Ecto neural progenitor cell (in vitro differentiated cells): ENCODE data around the gene WNK1.
"Not testable (repeated sequence)": the region's sequence is repeated elsewhere in the genome, so short reads cannot be mapped to it uniquely, and the experiment has no call there.

Source experiments
- DNase-seq: peaks from one replicate; pipeline ENCODE4 v3.0.0-alpha.2; 2018; ENCODE audit warnings: low spot score

WNK1 gene

DNA sequence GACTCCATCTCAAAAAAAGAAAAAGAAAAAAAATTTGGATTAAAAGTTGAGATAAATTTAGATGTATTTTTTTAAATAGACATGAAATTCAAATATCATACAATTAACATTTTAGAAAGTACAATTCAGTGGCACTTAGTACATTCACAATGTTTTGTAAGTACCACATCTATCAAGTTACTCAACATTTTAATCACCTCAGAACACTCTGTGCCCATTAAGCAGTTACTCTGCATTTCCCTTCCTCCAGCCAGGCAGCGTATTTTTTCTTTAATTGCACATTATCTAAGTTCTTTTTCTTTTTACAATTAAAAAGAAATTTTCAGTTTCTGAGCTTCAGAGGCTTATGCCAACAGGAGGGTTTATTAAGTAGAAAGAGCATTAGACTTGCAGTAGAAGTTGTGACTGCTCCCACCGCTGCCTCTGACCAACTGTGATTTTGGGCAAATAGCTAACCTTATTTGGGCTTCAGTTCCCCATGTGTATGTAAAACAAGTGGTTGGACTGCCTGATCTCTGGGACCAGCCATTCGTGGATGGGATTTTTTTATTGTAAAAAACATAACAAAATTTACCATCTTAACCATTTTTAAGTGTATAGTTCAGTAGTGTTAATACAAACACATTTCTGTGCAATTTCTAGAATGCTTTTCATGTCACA lies 65.7 kb downstream of the WNK1 start:
- DNase-seq = no peak

DNA sequence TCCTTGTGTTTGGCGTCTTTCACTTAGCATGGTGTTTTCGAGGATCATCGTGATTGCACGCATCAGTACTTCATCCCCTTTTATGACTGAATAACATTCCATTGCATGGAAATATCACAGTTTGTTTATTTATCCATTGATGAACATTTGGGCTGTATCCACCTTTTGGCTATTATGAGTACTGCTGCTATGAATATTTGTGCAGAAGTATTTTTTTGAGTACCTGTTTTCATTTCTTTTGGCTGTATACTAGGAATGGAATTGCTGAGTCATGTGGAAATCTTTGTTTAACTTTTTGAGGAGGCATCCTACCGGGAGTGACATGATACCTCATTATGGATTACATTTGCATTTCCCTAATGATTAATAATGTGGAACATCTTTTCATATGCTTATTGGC lies 66.4 kb downstream of the WNK1 start:
- no peak for DNase-seq

GRCh38 chr12:820336-820735 lies 68.0 kb downstream of the WNK1 start:
- no peak for DNase-seq

GRCh38 chr12:823028-823698 lies 70.8 kb downstream of the WNK1 start:
- DNase-seq = no peak

DNA sequence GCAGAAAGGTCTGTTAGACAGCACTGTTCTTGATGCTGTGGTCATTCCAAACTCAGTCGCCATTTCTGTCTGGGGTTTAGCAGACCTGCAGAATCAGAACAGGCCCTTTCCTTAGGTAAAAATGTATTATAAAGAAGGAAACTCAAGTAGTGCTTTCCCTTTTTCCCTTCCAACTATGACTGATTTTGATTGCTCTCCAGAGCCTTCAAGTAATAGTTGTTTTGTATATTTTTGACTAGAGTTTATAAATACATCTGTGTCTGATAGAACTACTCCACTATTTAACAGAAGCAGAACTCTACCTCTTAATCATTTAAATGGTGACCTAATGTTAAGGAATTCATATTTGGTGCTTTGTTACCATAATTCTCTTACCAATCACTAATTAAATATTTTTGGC lies 74.0 kb downstream of the WNK1 start:
- no peak for DNase-seq

- no peak for DNase-seq
Measured at GRCh38 chr12:828726-829395, 76.5 kb downstream of the WNK1 start.

GRCh38 chr12:830111-830867 lies 77.9 kb downstream of the WNK1 start:
- no peak for DNase-seq

DNA sequence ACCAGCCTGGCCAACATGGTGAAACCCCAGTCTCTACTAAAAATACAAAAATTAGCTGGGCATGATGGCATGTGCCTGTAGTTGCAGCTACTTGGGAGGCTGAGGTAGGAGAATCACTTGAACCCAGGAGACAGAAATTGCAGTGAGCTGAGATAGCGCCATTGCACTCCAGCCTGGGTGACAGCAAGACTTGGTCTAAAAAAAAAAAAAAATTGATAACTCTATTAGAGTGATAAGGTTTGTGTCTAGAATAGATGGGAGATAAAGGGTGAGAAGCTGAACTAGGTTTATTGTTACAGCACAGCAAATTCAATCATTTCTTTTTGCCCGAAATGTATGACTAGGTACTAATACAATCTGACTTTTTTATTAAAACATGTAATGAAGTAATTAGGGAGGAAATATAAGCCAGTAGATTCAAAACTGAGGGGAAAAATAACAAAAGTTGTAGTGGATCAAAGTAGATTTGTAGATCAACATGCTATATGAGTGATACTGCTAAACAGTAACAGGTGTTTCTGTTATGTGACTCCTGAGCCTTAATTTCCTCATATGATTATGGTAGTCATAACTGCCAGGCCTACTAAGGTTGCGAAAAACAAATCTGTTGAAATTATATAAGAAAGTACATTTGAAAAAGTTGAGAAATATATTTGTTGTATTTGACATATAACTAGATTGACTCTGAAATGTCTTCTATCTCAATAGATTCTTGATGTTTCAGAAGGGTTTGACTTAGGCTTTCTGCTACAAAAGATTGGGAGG lies 83.6 kb downstream of the WNK1 start:
- no peak for DNase-seq

DNA sequence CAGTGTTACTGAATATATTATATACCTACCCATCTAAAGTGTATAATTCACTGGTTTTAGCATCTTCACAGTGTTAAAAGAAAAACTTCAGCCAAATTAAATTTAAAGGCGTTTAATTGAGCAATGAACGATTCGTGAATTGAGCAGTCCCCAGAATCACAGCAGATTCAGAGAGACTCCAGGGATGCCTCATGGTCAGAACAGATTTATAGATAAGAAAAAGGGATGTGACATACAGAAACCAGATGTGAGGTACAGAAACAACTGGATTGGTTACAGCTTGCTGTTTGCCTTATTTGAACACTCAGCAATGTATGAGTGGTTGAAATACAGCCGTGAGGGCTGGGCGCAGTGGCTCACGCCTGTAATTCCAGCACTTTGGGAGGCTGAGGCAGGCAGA lies 84.6 kb downstream of the WNK1 start:
- no peak for DNase-seq

DNA sequence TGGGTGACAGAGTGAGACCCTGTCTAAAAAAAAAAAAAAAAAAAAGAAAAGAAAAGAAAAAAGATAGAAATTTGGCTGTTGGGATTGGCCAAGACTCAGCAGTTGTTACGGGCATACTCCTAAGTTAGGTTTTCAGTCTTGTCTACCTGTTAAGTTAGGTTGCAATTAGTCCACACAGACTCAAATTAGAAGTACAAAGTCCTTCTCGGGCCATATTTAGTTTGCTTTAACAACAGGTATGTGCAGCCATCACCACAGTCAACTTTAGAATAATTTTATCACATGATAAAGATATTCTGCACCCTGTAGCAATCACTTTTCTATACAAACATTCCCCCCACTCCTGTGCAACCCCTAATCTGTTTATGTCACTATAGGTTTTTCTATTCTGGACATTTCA lies 85.2 kb downstream of the WNK1 start:
- DNase-seq = no peak

- no peak for DNase-seq
Measured at GRCh38 chr12:843609-844008, 91.2 kb downstream of the WNK1 start.

DNA sequence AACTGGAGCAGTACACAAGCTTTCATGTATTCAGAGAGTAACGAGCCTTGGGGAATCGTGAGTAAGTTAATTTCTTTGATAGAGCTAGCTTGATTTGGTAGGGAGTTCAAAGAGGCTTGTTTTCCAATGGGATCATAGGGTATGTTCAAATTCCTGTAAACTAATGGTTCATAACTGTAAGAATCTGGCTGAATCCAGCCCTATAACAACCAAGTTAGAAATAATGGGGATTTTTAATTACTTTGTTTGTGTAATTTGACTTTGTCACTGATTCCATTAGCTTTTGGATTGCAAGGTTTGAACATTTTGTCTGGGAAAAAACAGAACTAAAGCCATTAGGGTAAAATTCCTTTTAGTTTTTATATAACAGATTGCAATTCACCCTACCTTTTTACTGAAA lies 94.0 kb downstream of the WNK1 start:
- no peak for DNase-seq

DNA sequence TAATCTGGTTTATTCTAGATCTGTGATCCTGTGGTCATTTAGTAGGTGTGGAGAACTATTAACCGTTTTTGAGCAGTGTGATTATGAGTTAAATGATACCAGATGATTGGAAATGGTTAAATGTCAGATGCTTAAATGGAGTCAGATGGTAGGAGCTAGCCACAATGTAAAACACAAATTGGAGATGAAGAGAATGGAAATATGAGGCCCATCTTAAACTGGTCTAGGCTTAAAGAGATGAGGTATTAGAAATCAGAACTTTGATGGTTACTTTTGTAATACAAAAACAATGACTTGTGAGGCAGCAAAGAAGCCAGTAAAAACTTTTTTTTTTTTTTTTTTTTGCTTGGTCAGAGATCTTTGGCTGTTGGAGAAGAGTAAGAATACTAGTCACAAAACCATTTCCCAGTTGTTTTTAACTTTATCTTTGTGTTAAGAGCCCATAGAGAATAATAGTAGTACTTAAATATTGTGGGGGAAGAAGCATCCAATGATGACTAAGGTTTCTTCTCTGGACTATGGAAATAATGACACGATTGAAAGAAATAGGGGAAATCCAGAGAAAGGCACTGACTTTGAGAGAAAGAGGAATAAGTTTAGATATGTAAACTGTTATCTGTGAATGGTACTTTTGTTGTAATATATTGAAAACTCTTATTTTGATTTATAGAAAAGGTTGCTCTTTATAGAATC lies 95.9 kb downstream of the WNK1 start:
- DNase-seq = no peak

- DNase-seq = no peak
Measured at GRCh38 chr12:848882-849527, 96.6 kb downstream of the WNK1 start.

DNA sequence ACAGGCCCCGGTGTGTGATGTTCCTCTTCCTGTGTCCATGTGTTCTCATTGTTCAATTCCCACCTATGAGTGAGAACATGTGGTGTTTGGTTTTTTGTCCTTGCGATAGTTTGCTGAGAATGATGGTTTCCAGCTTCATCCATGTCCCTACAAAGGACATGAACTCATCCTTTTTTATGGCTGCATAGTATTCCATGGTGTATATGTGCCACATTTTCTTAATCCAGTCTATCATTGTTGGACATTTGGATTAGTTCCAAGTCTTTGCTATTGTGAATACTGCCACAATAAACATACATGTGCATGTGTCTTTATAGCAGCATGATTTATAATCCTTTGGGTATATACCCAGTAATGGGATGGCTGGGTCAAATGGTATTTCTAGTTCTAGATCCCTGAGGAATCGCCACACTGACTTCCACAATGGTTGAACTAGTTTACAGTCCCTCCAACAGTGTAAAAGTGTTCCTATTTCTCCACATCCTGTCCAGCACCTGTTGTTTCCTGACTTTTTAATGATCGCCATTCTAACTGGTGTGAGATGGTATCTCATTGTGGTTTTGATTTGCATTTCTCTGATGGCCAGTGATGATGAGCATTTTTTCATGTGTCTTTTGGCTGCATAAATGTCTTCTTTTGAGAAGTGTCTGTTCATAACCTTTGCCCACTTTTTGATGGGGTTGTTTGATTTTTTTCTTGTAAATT lies 97.5 kb downstream of the WNK1 start:
- DNase-seq = not testable (repeated sequence)

GRCh38 chr12:851343-851742 lies 99.0 kb downstream of the WNK1 start:
- no peak for DNase-seq

DNA sequence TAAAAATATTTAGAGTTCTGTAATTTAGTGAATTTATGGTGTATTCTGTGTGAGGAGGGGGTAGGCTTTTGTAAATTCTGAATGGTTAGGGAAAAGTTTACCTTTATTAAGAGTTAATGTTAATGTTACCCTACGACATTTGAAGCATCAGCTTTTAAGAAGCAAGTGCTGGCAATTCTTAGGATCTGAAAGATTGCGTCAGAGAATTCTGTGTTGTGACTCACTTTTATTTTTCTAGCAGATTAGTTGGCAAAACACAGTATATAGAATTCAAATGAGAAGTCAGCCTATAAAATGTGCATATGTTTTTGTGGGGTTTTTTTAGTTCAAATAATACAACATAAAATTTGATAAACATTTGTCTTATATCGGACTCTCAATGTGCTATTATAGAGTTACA lies 99.5 kb downstream of the WNK1 start:
- DNase-seq = no peak

- no peak for DNase-seq
Measured at GRCh38 chr12:852864-853263, 100.5 kb downstream of the WNK1 start.

GRCh38 chr12:857611-858010 lies 105.2 kb downstream of the WNK1 start:
- no peak for DNase-seq

- DNase-seq = no peak
Measured at GRCh38 chr12:862303-862911, 110.0 kb downstream of the WNK1 start.
